ENCODE results near the gene HS6ST2.
"Not testable (repeated sequence)": the region's sequence is repeated elsewhere in the genome, so short reads cannot be mapped to it uniquely, and the experiment has no call there.

HS6ST2 gene

DNA sequence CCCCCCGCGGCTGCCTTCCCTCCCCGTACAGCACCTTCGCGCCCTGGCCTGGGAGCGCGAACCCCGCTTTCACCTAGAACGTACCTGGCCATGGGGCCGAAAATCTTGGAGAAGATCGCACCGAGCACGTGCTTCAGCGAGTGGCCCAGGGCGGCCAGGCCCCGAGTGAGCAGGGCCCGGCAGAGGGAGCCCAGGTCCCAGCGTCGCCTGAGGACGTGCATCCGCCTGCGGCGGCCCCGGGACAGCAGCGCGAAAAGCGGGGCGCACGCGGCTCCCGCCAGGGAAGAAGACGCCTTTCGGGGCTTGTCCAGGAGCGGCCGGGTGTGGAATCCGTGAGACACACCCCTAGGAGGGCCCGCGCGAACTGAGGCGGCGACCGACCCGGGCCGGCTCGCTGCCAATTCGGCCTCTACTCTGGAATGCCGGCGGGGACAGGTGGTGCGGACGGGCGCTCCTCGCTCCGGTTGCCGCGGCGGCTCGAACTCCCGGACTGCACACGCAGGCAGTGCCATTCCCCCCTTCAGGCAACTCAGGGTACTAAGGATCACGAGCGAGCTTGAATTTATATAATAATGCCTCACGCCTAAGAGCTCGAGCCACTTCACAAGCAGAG is at the start of gene HS6ST2:
HS6ST2 (minus strand) TSS at position 539 of the 613 bp plus-strand sequence.
- DNase-seq: peak; percentile 62

DNA sequence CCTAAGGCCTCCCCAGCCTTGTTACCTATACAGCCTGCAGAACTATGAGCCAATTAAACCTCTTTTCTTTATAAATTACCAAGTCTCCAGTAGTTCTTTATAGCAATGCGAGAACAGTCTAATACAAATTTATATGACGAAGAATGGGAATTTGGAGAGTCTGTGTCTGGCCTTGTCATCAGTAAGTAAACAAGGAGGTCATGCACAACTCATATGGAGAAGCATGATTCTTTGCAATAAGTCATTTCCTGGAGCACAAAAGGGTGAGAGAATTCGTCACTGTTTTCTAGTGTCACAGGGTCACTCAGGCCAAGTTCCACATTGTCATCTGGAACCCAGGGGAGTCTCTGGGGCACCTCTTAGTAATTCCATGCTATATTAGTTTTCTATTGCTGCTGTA is 49.0 kb upstream of the HS6ST2 start:
- DNase-seq: no peak

DNA sequence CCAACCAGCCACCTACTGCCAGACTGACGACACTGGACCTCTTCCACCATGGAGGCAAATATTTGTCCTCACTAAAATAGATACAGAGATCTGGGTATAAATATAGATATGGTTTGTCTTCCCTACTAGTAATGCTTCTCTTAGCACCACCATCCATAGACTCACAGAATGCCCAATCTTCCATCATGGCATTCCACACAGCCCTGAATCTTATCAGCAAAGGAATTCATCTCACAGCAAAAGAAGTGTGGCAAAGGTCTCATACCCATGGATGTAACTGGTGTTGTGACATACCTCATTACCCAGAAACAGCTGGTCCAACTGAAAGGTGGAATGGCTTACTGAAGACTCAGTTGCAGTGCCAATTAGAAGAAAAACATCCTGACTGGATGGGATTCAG is 47.2 kb upstream of the HS6ST2 start:
- no peak for DNase-seq

DNA sequence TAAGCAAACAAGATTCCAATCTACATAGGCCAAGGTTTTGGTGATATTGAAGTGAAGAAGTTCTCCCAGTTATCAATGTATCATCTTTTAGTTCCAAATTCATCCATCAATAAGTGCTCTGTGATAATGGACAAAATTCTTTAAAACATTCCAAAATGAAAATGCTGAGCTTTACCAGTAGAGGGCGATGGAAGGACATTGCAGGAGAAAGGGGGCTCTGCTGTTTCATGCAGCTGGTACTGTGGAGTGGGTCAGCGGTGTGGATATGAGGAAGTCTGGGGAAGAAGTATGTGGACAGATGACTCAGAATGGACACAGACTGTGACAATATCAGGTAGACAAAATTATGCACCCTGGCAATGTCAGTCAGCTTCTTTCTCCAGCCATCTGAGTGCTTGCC is 46.6 kb upstream of the HS6ST2 start:
- DNase-seq: peak; percentile 7

DNA sequence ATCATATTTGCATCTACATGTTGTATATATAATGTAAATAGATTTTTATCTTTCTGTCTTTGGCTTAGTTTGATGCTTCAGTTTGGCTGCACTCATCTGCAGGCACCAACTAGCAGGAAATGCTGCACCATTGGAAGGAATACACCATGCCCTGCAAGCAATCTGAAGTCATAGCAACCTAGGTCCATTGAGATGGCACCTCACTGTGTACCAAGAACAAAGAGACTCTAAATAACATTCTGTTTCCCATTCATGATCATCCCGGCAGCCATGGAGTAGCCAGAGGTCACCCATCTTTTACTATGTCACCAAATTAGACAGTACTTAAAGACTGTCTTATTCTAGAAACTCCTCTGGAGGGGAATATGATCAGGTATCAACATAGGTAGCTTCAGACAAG is 40.8 kb upstream of the HS6ST2 start:
- DNase-seq: no peak

DNA sequence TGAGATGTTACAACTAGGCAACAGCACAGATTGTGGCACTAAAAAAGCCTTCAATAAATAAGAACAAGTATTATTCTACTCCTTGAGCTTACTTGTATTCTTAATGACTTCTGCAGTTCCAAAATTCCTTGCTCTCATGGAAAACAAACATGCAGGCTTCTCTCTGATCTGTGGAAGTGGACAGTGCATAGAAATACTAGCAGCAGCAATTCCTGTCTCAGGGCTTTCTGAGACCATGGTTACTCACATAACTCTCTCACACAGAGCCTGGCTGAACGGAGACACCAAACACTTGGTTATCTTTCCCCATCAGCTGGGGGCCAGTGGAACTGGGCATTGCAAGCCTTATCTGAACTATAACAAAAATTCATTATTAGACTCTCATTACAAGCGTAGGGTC is 32.4 kb upstream of the HS6ST2 start:
- DNase-seq: no peak

DNA sequence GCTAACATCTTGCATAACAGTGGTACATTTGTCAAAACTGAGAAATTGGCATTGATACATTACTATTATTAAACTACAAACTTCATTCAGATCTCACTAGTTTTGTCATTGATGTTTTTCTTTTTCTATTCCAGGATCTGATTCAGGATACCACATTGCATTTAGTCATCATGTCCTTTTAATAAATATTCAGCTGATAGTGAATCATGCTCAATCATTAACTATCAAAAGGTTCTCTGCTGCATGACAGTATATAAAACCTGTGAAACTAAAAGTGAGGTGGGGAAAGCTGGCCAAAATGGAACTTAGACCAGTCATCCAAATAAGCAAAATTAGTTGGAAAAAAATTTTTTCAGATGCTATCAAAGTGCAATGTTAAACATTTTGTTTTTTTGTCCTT is 28.1 kb upstream of the HS6ST2 start:
- no peak for DNase-seq

DNA sequence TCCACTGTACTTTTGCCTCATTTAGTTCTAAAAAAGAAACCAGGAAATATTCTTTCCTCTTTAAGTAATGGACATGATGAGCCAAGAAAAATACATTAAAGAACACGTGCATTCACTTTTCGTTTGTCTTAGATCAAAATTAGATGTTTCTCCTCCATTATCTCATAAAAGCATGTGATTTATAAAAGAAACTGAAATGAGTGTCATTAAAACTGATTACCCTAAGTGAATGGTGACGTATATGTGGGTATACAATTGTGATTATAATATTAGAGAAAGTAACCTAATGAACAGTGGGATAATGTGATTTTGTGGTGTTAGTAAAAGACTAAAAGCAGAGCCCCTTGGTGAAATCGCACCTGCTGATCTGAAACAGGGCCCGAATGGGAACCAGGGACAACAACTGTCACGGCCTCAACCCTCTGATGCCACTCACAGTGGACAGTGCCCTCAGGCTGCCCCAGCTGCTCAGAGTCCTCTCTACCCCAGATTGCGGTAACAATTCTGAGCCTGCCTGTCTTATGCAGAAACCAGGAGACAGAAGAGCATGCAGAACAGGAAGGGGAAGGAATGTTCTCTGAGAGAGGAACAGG is 25.7 kb upstream of the HS6ST2 start:
- no peak for DNase-seq

DNA sequence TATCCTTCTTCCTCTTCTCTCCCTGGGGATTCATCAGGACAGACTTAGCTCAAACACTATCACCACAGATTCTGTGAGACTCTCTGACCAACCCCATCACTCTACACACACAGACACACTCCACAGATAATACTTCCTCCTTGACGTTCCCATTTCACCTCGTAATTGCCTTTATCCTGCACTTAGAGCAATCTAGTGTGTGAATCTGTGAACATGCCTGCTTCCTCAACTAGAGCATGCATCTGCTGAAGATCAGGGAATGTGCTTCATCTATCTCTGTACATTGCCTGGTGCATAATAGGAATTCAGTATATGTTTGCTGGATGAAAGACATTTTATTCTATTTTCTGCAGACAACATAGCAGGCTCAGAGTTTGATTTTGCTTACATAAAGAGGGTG is 25.1 kb upstream of the HS6ST2 start:
- DNase-seq: no peak

DNA sequence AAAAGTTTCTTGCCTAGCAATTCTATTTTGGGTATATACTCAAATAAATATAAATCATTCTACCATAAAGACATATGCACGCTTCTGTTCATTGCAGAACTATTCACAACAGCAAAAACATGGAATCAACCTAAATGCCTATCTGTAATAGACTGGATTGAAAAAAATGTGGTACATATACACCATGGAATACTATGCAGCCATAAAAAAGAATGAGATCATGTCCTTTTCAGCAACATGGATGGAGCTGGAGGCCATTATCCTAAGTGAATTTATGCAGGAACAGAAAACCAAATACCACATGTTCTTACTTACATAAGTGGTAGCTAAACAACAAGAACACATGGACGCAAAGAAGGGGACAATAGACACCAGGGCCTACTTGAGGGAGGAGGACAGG is 21.6 kb upstream of the HS6ST2 start:
- DNase-seq: not testable (repeated sequence)

DNA sequence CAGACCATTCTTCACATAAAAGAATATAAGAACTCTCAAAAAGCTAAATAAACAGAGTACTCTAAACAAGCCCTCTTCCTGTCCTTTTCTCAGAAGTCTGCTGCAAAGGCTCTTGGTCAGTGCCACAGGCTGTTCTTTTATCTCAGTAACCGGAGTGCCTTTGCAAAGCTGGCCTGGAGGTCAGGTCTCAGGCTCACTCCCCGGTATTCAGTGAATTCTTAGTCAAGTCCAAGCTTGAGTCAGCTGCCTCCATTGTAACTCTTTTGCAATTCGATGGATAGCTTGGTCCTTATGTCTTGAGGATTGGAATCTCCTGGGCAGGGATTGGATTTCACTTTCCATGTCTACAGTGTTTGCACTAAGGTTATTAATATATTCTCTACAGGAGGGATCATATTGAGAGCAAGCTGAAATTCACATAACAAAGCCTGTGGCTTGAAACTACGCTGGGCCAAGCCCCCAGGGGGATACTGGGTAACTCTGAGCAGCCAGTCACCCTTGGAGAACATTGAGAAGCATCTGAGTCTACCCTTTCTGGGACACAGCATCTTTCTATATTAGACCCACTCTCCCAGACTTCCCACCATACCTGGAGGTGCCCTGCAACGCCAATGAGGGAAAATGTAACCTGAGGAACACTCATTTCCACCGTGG is 10.0 kb upstream of the HS6ST2 start:
- peak; percentile 60 for DNase-seq

DNA sequence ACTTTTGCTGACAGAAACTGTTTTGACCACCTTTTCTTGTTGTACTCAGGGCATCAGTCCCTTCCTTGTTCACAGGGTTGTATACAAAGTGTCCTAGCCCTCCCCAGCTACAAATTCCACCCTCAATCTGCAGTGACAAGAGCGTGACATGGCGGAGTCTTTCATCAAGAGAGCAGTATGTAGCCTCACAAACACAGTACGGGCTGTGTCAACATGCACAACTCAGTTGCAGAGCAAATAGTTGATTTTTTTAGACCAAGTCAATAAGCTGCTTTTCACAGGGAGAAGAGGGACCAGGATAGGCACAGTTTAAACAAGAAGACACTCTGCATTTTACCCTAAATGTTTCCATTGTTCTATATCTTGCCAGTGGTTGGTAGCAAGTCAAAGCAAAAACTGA is 8.6 kb upstream of the HS6ST2 start:
- no peak for DNase-seq

DNA sequence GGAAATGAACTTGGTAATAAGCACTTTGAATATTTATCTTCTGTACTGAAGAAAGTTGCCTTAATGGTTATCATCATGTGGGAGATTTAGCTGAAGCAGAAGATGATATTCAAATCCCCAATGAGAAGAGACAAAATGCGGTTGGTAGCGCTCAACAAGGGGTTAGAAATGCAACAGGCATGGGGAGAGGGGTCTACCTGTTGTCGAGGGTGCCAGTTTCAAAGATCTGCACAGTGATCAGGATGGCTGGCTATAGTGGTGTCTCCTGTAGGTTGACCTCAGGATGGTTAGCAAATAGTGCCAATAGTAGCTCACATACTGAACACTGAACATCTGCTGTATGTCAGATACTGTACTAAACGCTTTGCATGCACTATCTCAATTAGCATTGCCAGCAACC is 7.0 kb upstream of the HS6ST2 start:
- no peak for DNase-seq

DNA sequence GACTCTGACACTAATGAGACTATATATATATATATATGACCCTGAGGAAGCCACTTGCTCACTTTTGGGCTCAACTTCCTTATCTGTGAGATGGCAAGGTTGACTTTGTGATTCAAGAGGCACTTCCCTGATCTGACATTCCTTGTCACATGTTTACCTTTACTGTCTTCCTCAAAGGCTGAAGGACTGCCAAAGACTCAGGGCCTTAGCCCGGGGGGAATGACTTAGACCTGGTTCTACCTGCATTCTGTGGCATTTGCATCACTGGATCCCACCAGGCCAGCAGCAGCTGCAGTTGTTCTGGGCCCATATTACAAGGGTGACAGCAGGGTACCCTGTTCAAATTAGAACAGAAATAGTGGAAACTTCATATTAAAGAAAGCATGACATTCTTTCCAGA is 3.1 kb upstream of the HS6ST2 start:
- DNase-seq: no peak

DNA sequence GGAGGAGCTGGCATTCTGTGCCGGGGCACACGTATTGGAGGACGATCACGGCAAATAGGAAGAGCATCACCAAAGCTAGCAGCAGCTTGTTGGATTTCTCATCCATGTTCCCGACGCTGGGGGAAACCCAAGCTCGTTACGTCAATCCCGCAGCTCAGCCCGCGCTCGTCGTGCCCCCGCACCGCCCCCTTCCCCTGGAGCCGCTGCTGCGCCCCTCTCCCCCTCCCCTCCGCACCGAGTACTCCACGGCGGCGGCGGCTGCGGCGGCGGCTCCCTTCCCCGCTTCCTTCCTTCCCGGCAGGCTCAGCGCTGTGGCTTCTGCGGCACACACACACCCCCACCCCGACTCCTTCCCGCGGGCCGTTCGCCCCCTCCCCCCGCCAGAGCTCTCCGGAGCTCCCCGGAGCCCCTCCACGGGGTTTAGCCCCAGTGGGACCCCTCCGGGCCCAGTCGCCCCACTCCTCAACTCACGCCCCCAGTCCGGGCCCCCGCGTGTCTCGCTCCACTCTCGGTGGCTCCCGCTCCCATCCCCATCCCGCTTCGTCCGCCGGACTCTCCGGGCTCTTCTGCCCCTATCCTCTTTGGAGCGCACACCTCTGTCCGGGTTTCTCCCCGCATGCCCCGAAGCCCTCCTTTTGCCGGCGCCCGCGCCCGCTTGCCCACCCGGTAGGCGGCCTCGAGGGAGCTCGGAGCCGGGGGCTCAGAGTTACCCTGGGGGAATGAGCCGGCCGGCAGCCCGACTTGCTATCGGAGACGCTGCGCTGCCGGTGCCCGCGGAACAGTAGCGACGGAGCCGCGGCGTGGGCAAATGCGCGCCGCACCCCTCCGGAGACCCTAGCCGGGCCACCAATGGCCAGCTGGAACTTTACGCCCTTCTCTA is 978 bp downstream of the HS6ST2 start:
- DNase-seq: peak; percentile 45

DNA sequence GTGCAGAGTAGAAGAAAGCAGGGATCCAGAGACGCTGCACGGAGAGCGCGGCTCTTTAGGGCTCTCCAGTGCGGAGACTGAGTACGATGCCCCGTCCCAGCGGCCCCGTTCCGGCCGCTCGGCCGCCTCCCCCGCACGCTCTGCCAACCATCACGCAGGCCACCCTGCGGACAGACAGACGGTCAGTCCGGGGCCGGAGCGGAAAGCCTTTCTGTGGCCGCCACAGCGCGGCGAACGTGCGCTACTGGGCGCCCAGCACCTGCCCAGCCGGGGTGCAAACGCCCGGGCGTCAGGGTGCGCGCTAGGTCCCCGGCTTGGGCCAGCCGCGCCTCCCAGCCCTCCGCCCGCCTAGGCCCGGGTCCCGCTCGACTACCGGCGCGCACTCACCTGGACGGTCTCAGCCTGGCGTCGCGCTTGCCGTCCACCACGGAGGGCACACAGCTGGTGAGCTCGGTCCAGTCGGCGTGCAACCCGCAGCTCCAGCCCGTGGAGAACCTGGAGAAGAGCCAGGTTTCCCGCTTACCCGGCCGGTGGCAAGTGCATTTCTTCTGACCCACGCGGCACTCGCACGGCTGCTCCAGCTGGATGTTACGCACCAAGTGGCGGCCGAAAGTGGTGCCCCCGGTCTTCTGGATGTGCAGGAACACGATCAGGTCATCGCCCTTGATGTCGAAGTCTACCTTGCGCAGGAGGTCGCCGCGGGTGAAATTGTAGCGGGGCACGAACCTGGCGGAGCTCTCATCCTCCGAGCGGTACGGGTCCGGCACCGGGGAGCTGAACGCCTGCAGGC is 1.8 kb downstream of the HS6ST2 start:
- no peak for DNase-seq

DNA sequence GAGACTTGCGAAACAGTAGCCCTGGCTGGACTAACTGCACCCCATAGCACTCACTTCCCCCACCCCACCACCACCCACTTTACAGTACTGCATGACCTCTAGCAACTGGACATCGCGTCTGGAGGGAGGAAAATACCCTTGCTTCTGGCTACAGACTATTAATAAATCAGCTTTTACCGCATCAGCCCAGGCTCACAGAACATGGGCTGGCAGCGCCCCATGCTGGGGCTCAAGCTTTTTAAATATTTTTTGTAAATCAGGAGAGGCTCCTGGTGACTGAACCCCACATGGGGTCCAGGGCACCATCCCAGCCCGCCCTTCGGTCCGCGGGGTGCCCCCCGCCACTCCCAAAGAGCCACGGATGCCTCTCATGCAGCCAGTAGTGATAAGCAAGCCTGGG is 2.7 kb downstream of the HS6ST2 start:
- no peak for DNase-seq

DNA sequence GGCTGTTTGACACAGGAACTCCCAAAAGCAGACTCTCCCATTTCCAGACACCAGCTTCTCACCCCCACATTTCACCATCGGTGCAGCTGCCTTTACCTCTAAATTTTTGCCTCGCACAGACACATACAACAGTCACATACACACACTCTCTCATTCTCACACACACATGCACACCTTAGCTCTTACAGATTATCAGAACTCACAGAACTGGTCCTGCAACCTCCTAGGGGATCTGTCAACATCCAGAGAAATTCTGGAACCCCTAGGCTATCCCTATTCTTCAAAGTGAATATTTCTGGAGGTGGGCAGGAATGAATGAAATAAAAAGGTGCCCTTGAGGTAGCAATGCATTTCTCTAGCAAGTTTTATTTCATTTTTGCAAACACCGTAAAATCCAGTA is 4.1 kb downstream of the HS6ST2 start:
- no peak for DNase-seq

DNA sequence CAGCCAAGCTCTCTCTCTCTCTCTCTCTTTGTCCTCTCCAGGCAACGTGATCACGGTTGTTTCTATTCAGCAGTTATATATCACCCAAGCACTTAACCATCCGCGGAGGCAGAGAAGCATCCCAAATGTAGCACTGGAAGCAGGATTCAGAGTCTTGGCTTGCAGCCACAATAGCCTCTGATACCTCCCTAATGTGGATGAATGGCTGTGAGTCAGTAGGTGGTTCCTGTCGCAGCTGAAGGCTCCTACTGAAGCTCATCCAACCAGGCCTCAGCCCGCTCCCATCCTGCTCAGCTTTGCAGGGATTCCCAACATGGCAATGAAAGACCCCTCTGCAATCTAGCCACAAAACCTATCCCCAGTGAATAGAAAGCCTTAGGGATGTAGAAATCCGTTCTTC is 5.1 kb downstream of the HS6ST2 start:
- peak; percentile 48 for DNase-seq

DNA sequence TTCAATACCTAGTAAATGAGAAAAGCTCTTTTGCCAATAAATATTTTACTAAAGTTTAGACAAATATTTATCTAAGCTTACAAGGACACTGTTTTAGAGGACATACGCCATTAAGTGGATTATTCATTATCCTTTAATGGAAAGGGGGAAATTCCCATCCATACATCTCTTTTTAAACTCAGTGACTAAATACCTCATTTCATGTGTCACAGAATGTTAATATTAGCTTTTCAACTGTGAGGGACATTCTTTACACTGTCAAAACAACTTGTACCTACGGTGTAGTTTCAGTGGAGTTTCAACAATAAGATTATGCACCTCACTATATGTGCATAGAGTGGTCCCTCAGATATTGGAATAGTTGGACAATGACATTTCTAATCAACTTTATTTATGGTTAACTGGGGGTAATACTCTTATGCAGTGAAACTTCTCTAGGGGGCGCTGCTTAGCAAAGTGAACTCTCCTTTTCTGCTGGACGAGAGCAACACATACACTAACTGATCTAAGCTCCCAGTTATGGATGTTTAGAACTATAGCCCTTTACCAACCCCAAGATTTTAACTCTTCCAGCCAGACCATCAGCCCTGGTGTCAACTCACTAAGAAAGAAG is 9.7 kb downstream of the HS6ST2 start:
- no peak for DNase-seq

DNA sequence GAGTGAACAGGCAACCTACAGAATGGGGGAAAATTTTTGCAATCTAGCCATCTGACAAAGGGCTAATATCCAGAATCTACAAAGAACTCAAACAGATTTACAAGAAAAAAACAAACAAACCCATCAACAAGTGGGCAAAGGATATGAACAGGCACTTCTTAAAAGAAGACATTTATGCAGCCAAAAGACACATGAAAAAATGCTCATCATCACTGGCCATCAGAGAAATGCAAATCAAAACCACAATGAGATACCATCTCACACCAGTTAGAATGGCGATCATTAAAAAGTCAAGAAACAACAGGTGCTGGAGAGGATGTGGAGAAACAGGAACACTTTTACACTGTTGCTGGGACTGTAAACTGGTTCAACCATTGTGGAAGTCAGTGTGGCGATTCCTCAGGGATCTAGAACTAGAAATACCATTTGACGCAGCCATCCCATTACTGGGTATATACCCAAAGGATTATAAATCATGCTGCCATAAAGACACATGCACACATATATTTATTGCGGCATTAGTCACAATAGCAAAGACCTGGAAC is 13.3 kb downstream of the HS6ST2 start:
- not testable (repeated sequence) for DNase-seq

DNA sequence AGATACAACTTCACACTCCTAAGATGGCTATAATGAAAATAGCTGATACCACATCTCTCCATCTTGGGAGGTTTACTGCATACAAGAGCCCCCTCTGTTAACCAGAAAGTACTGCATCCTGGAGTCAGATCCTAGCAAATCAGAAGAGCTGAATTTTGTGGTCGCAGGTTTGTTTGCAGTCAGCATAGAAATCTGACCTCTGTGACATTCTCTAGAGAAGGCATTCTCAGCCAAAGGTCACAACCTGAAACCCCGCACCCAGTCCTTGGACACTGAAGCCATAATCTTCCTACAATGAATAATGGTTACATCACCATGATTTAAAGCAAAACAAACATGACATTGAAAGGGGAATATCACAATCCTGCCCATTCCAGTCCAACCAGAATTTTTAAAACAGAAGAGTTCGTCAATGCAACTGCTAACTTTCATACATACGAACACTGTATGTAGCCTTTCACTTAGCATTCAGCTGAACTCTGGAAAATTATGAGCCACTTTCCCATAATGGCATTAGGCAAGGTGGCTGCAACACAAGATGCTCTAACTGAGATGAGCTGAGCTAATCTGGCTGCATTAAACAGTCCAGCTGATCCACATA is 17.6 kb downstream of the HS6ST2 start:
- peak; percentile 15 for DNase-seq

All from NCI-H2171 treated with DMSO at 0.1 percent for 48 hours (cell line).